ENCODE results near the gene ENTPD7.

The ENTPD7 gene

DNA sequence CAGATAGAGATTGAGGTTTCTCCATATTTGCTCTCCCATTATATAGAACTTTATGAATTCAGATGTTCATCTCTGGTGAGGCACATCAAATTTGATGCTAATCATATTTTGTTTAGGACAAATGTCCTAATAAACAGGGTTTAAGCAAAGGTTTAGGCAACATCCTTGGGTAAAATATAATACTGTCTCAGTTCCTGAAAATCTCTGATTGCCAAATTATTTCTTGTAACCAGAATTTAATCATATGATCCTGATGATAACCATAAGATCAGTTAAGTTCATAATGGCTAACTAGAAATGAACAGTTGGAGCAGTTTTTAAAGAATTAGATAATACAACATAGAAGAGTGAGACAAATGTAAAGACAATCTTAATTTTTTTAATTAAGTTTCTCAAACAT, 91.3 kb downstream of the ENTPD7 start:
- no peak for DNase-seq

DNA sequence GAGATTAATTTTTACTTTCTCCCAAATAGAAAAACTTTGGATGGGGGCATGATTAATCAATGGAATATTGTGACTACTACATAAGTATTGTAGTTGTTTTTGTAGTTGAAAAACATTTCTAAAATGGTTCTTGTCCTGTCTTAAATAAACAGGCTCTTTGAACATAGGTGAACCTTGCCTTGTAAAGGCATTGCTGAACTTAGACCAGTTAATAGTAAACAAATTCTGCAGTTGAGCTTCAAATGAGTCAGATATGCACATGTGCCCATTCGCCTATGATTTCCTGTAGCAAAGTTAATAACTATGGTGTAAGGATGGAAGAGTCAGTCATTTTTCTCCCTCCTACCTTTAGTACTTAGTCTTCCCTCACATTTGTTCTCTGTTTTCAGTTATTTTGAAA, 95.4 kb downstream of the ENTPD7 start:
- no peak for DNase-seq
